ENCODE measurements around the gene CRYBG2.

DNA sequence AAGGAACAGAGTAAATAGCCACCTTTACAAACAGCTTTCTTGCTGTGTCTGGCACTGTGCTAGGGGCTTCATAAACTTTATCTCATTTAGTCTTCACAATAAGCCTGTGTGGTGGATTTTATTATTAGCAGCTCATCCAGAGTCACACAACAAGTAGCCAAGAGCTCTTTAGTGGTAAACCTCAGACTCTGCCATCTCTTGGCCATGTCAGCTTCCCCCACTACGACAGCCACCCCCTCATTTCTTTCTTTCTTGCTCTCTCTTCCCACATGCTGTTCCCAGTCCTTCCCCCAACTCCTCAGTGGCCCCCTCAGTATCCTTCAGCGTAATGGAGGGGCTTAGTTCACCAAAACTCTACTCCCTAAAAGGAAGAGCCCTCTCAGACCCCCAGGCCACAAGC lies 19.9 kb upstream of the CRYBG2 start:
- TF ChIP-seq CTCF (IDR thresholded peaks at IDR 0.05 in 4 of 5, conservative IDR thresholded peaks at IDR 0.05 in 1 of 5), result no peak
- no peak for TF ChIP-seq POLR2A (IDR thresholded peaks at IDR 0.05)

Measured in gastrocnemius medialis (tissue), 4 donors.